Activated CD8-positive, alpha-beta memory T cell treated with anti-CD3 and anti-CD28 coated beads for 1 hour (primary cell): ENCODE data around the gene ATG5.

ENCODE experiments used
- DNase-seq, 2 donors: peaks; one replicate each; pipeline ENCODE4 v3.0.0-alpha.2; 2020; ENCODE audit warnings: low read depth in 1 of 2; ENCODE audit errors: extremely low read depth in 1 of 2

ATG5 gene

GRCh38 chr6:106226676-106227075 is 98.9 kb downstream of the ATG5 start:
- no peak for DNase-seq

- DNase-seq: no peak
Measured at GRCh38 chr6:106225581-106225980, 100.0 kb downstream of the ATG5 start.

GRCh38 chr6:106223300-106223930 is 102.1 kb downstream of the ATG5 start:
- DNase-seq: peak; percentile 36 to 38

- DNase-seq: no peak
Measured at GRCh38 chr6:106220485-106220884, 105.1 kb downstream of the ATG5 start.

- DNase-seq: no peak
Measured at GRCh38 chr6:106216527-106216926, 109.0 kb downstream of the ATG5 start.

- DNase-seq: no peak
Measured at GRCh38 chr6:106215608-106216007, 110.0 kb downstream of the ATG5 start.

GRCh38 chr6:106214531-106214930 is 111.0 kb downstream of the ATG5 start:
- DNase-seq: no peak

GRCh38 chr6:106213660-106214289 is 111.8 kb downstream of the ATG5 start:
- DNase-seq: no peak

GRCh38 chr6:106212576-106212975 is 113.0 kb downstream of the ATG5 start:
- DNase-seq: no peak

- no peak for DNase-seq
Measured at GRCh38 chr6:106206905-106207304, 118.7 kb downstream of the ATG5 start.

- DNase-seq: no peak
Measured at GRCh38 chr6:106204961-106205360, 120.6 kb downstream of the ATG5 start.

GRCh38 chr6:106199998-106200397 is 125.6 kb downstream of the ATG5 start:
- no peak for DNase-seq

- DNase-seq: no peak
Measured at GRCh38 chr6:106199331-106199730, 126.2 kb downstream of the ATG5 start.

GRCh38 chr6:106197441-106197840 is 128.1 kb downstream of the ATG5 start:
- no peak for DNase-seq

- DNase-seq: no peak
Measured at GRCh38 chr6:106194949-106195921, 130.3 kb downstream of the ATG5 start.

GRCh38 chr6:106192824-106193223 is 132.7 kb downstream of the ATG5 start:
- DNase-seq: no peak

- no peak for DNase-seq
Measured at GRCh38 chr6:106188104-106188794, 137.3 kb downstream of the ATG5 start.

- DNase-seq: no peak
Measured at GRCh38 chr6:106187424-106187982, 138.1 kb downstream of the ATG5 start.

GRCh38 chr6:106186714-106187113 is 138.8 kb downstream of the ATG5 start:
- DNase-seq: no peak

GRCh38 chr6:106186172-106186571 is 139.4 kb downstream of the ATG5 start:
- no peak for DNase-seq

- DNase-seq: no peak
Measured at GRCh38 chr6:106185615-106186014, 139.9 kb downstream of the ATG5 start.
